Loucy (cell line): ENCODE data around the gene DGCR8.

ENCODE experiments used
- H2AFZ ChIP-seq: fragments of 200-600 bp; sonication (generic); 2 replicates; pipeline ENCODE4 v1.6.0; 2016; ENCODE audit warnings: antibody characterized with exemption, mild to moderate bottlenecking, low read length, moderate library complexity
- H3F3A ChIP-seq: fragments of 200-600 bp; 2 replicates; pipeline ENCODE4 v1.6.0; 2016; ENCODE audit warnings: antibody characterized with exemption, low read depth, mild to moderate bottlenecking
- H3K27me3 ChIP-seq: fragments of 200-600 bp; sonication (generic); 2 replicates; pipeline ENCODE4 v1.6.1; 2014; ENCODE audit warnings: low read length, mild to moderate bottlenecking; ENCODE audit not compliant: insufficient read depth, poor library complexity, severe bottlenecking
- H3K36me3 ChIP-seq: fragments of 200-600 bp; sonication (generic); 2 replicates; pipeline ENCODE4 v1.6.1; 2016; ENCODE audit warnings: low read length; ENCODE audit not compliant: insufficient read depth
- H3K4me1 ChIP-seq: fragments of 200-600 bp; sonication (generic); 2 replicates; pipeline ENCODE4 v1.5.1; 2014; ENCODE audit warnings: low read length, mild to moderate bottlenecking; ENCODE audit not compliant: insufficient read depth, poor library complexity, severe bottlenecking
- H3K4me2 ChIP-seq: fragments of 200-600 bp; sonication (generic); 2 replicates; pipeline ENCODE4 v1.6.0; 2014; ENCODE audit warnings: antibody characterized with exemption, low read length, low read depth, mild to moderate bottlenecking; ENCODE audit not compliant: poor library complexity, severe bottlenecking
- H3K4me3 ChIP-seq: fragments of 200-600 bp; sonication (generic); 2 replicates; pipeline ENCODE4 v1.5.1; 2014; ENCODE audit warnings: low read length, mild to moderate bottlenecking, mixed read lengths; ENCODE audit not compliant: poor library complexity, severe bottlenecking
- H3K79me2 ChIP-seq: fragments of 200-600 bp; sonication (generic); 2 replicates; pipeline ENCODE4 v1.6.1; 2014; ENCODE audit warnings: low read length; ENCODE audit not compliant: insufficient read depth
- H3K9ac ChIP-seq: fragments of 200-600 bp; sonication (generic); 2 replicates; pipeline ENCODE4 v1.6.0; 2014; ENCODE audit warnings: mild to moderate bottlenecking, low read depth, low read length, moderate library complexity; ENCODE audit not compliant: poor library complexity, severe bottlenecking
- H3K9me2 ChIP-seq: fragments of 200-600 bp; sonication (generic); replicated peaks from 2 replicates; pipeline ENCODE4 v1.6.1; 2016; ENCODE audit warnings: low read depth, low read length, mixed read lengths
- H3K9me3 ChIP-seq: fragments of 200-600 bp; sonication (generic); 2 replicates; pipeline ENCODE4 v1.6.1; 2014; ENCODE audit warnings: mild to moderate bottlenecking, antibody characterized with exemption, low read length, low read depth; ENCODE audit not compliant: insufficient read depth
- H4K20me1 ChIP-seq: fragments of 200-600 bp; sonication (generic); 2 replicates; pipeline ENCODE4 v1.6.0; 2014; ENCODE audit warnings: antibody characterized with exemption, low read length, mild to moderate bottlenecking; ENCODE audit not compliant: insufficient read depth, poor library complexity, severe bottlenecking
- CTCF ChIP-seq: fragments of 200-600 bp; sonication (generic); conservative IDR thresholded peaks from 2 replicates; pipeline ENCODE4 v1.5.1; 2014; ENCODE audit warnings: mild to moderate bottlenecking, antibody characterized with exemption, low read length
- EZH2phosphoT487 ChIP-seq: fragments of 200-600 bp; IDR thresholded peaks from 2 replicates; pipeline ENCODE4 v1.6.1; 2018; ENCODE audit warnings: antibody characterized with exemption, mild to moderate bottlenecking, moderate library complexity, borderline replicate concordance

Gene DGCR8

GRCh38 chr22:20038574-20038973, 41.5 kb upstream of the DGCR8 start:
- H4K20me1 ChIP-seq = no peaks in the 10 kb centered on the region

GRCh38 chr22:20039683-20040325, 40.2 kb upstream of the DGCR8 start:
- Histone ChIP-seq H3K36me3 (no peaks in the 10 kb centered on the region; the same call in 1 of the 2 replicates), H3K4me1 (no peaks in the 10 kb centered on the region), H4K20me1 (no peaks in the 10 kb centered on the region), H3F3A (no peaks in the 10 kb centered on the region), H3K9me2 (no peaks in the 10 kb centered on the region), H3K79me2 (no peaks in the 10 kb centered on the region), H3K4me3 (no peak overlapping the region), H3K27me3 (no peaks in the 10 kb centered on the region), H3K9me3 (no peaks in the 10 kb centered on the region), H2AFZ (no peak overlapping the region), H3K9ac (no peak overlapping the region), H3K4me2 (no peak overlapping the region)
- TF ChIP-seq EZH2phosphoT487 = no peak
- no peak for TF ChIP-seq CTCF

More at GRCh38 chr22:20038574-20038973, 41.5 kb upstream of the DGCR8 start:
- Histone ChIP-seq H3F3A (no peaks in the 10 kb centered on the region), H2AFZ (no peak overlapping the region), H3K9me3 (no peaks in the 10 kb centered on the region), H3K36me3 (no peaks in the 10 kb centered on the region; the same call in 1 of the 2 replicates), H3K4me1 (no peaks in the 10 kb centered on the region), H3K9ac (no peak overlapping the region), H3K4me3 (no peak overlapping the region), H3K4me2 (no peak overlapping the region), H3K27me3 (no peaks in the 10 kb centered on the region), H3K9me2 (no peaks in the 10 kb centered on the region), H3K79me2 (no peaks in the 10 kb centered on the region)
- TF ChIP-seq CTCF (no peak), EZH2phosphoT487 (no peak)

- H3K4me1 ChIP-seq = no peaks in the 10 kb centered on the region
- no peak overlapping the region for H3K9ac ChIP-seq
- no peaks in the 10 kb centered on the region for H4K20me1 ChIP-seq
- no peak for TF ChIP-seq EZH2phosphoT487
- TF ChIP-seq CTCF = no peak
- no peaks in the 10 kb centered on the region; the same call in 1 of the 2 replicates for H3K36me3 ChIP-seq
- no peak overlapping the region for H2AFZ ChIP-seq
- H3K4me2 ChIP-seq = no peak overlapping the region
- H3K4me3 ChIP-seq = no peak overlapping the region
- H3K79me2 ChIP-seq = no peaks in the 10 kb centered on the region
- H3F3A ChIP-seq = no peaks in the 10 kb centered on the region
- H3K9me3 ChIP-seq = no peaks in the 10 kb centered on the region
- H3K27me3 ChIP-seq = no peaks in the 10 kb centered on the region
- H3K9me2 ChIP-seq = no peaks in the 10 kb centered on the region
Measured at GRCh38 chr22:20040327-20041200, 39.5 kb upstream of the DGCR8 start.
